OCI-LY1 (cell line): Measurements from ENCODE around the gene CCL14.

Experiments
- H2AFZ ChIP-seq: fragments of 200-600 bp; sonication (generic), shearing (Covaris generic); 2 replicates; pipeline ENCODE4 v1.6.0; 2014; ENCODE audit warnings: antibody characterized with exemption, mild to moderate bottlenecking, low read length
- H3F3A ChIP-seq: fragments of 200-600 bp; sonication (generic), shearing (Covaris generic); 2 replicates; pipeline ENCODE4 v1.6.0; 2014; ENCODE audit warnings: mild to moderate bottlenecking, antibody characterized with exemption, low read length, moderate library complexity; ENCODE audit not compliant: insufficient read depth
- H3K27ac ChIP-seq: fragments of 200-600 bp; sonication (generic); 2 replicates; pipeline ENCODE4 v1.5.1; 2014; ENCODE audit warnings: low read length, mixed run types, mild to moderate bottlenecking, low read depth; ENCODE audit not compliant: poor library complexity, severe bottlenecking
- H3K27me3 ChIP-seq: fragments of 200-600 bp; sonication (generic); 2 replicates; pipeline ENCODE4 v1.6.0; 2014; ENCODE audit warnings: antibody characterized with exemption, mild to moderate bottlenecking, low read length, moderate library complexity; ENCODE audit not compliant: insufficient read depth
- H3K36me3 ChIP-seq: fragments of 200-600 bp; sonication (generic); 2 replicates; pipeline ENCODE4 v1.6.1; 2014; ENCODE audit warnings: mild to moderate bottlenecking, antibody characterized with exemption, low read length, moderate library complexity, mixed read lengths; ENCODE audit not compliant: insufficient read depth
- H3K4me1 ChIP-seq: fragments of 200-600 bp; sonication (generic); 2 replicates; pipeline ENCODE4 v1.5.1; 2014; ENCODE audit warnings: mild to moderate bottlenecking, low read length, moderate library complexity; ENCODE audit not compliant: insufficient read depth, severe bottlenecking
- H3K4me2 ChIP-seq: fragments of 200-600 bp; sonication (generic), shearing (Covaris generic); 2 replicates; pipeline ENCODE4 v1.6.1; 2014; ENCODE audit warnings: low read length
- H3K4me3 ChIP-seq: fragments of 200-600 bp; sonication (generic); 2 replicates; pipeline ENCODE4 v1.5.1; 2014; ENCODE audit warnings: low read length, low read depth, mild to moderate bottlenecking, mixed read lengths; ENCODE audit not compliant: poor library complexity, severe bottlenecking
- H3K79me2 ChIP-seq: fragments of 200-600 bp; shearing (Covaris generic); 2 replicates; pipeline ENCODE4 v1.6.1; 2016; ENCODE audit warnings: mixed run types, low read length, mixed read lengths; ENCODE audit not compliant: insufficient read depth
- H3K9ac ChIP-seq: fragments of 200-600 bp; sonication (generic), shearing (Covaris generic); 2 replicates; pipeline ENCODE4 v1.6.1; 2014; ENCODE audit warnings: mild to moderate bottlenecking, low read length, mixed read lengths
- H3K9me2 ChIP-seq: fragments of 200-600 bp; sonication (generic), shearing (Covaris generic); 2 replicates; pipeline ENCODE4 v1.6.1; 2014; ENCODE audit warnings: low read depth, mild to moderate bottlenecking, low read length, mixed read lengths
- H3K9me3 ChIP-seq: fragments of 200-600 bp; shearing (Covaris generic); 2 replicates; pipeline ENCODE4 v1.6.1; 2014; ENCODE audit warnings: low read length, mixed read lengths
- H4K20me1 ChIP-seq: fragments of 200-600 bp; sonication (generic), shearing (Covaris generic); 2 replicates; pipeline ENCODE4 v1.6.0; 2016; ENCODE audit warnings: mild to moderate bottlenecking, low read length; ENCODE audit not compliant: insufficient read depth
- CTCF ChIP-seq: fragments of 200-600 bp; sonication (generic), shearing (Covaris generic); IDR thresholded peaks from 2 replicates; pipeline ENCODE4 v1.5.1; 2017; ENCODE audit warnings: mild to moderate bottlenecking, antibody characterized with exemption, low read length, moderate library complexity, mixed read lengths
- EZH2 ChIP-seq: fragments of 200-600 bp; sonication (generic), shearing (Covaris generic); IDR thresholded peaks from 2 replicates; pipeline ENCODE4 v1.8.0; 2017; ENCODE audit warnings: borderline replicate concordance, mixed run types, mild to moderate bottlenecking, antibody characterized with exemption, low read length, moderate library complexity, mixed read lengths

CCL14 gene

GRCh38 chr17:35972945-35973332 is 13.6 kb downstream of the CCL14 start:
- no peaks in the 10 kb centered on the region for H3K9me2 ChIP-seq
- no peaks in the 10 kb centered on the region for H3K36me3 ChIP-seq
- H3K79me2 ChIP-seq, result no peaks in the 10 kb centered on the region
- H3K4me2 ChIP-seq, result no peak overlapping the region
- no peak overlapping the region for H3K9ac ChIP-seq
- no peak overlapping the region for H3K27ac ChIP-seq
- H3K9me3 ChIP-seq, result no peaks in the 10 kb centered on the region
- no peak overlapping the region for H2AFZ ChIP-seq
- TF ChIP-seq EZH2 (no peak), CTCF (no peak)
- no peaks in the 10 kb centered on the region for H3K27me3 ChIP-seq
- H4K20me1 ChIP-seq, result no peaks in the 10 kb centered on the region
- H3K4me1 ChIP-seq, result no peaks in the 10 kb centered on the region
- H3K4me3 ChIP-seq, result no peak overlapping the region
- no peaks in the 10 kb centered on the region for H3F3A ChIP-seq

- Histone ChIP-seq H3F3A (no peaks in the 10 kb centered on the region), H3K4me3 (no peak overlapping the region), H4K20me1 (no peaks in the 10 kb centered on the region), H3K27me3 (no peaks in the 10 kb centered on the region), H3K4me1 (no peaks in the 10 kb centered on the region), H3K4me2 (no peak overlapping the region), H3K27ac (no peak overlapping the region), H3K9me2 (no peaks in the 10 kb centered on the region), H2AFZ (no peak overlapping the region), H3K9me3 (no peaks in the 10 kb centered on the region), H3K36me3 (no peaks in the 10 kb centered on the region), H3K79me2 (no peaks in the 10 kb centered on the region), H3K9ac (no peak overlapping the region)
- no peak for TF ChIP-seq CTCF
- TF ChIP-seq EZH2, result no peak
Measured at GRCh38 chr17:35972535-35972934, 14.0 kb downstream of the CCL14 start.

DNA sequence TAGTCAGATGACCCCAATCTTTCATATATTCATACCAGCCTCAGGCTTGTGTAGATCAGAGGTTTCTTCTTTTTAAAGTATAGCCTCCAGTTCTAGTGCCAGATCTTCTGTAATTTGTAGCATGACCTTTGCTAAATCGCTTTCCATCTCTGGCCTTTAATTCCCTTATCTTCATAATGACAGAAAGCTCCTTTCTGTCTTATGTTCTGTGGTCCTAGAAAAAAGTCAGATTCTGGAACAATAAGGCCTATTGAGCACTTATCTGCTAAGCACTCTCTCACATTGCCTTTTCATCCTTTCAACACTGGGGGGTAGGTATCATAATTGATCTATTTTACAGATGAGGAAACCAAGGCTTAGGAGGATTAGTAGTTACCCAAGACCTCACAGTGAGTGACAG is 14.5 kb downstream of the CCL14 start:
- H2AFZ ChIP-seq, result no peak overlapping the region
- H3K4me2 ChIP-seq, result no peak overlapping the region
- no peaks in the 10 kb centered on the region for H3K9me3 ChIP-seq
- H3K79me2 ChIP-seq, result no peaks in the 10 kb centered on the region
- TF ChIP-seq CTCF (no peak), EZH2 (no peak)
- no peak overlapping the region for H3K9ac ChIP-seq
- H3K4me1 ChIP-seq, result no peaks in the 10 kb centered on the region
- H3K27me3 ChIP-seq, result no peaks in the 10 kb centered on the region
- no peaks in the 10 kb centered on the region for H3K9me2 ChIP-seq
- no peak overlapping the region for H3K4me3 ChIP-seq
- H3F3A ChIP-seq, result no peaks in the 10 kb centered on the region
- no peaks in the 10 kb centered on the region for H3K36me3 ChIP-seq
- H4K20me1 ChIP-seq, result no peaks in the 10 kb centered on the region
- no peak overlapping the region for H3K27ac ChIP-seq
